ENCODE results near the gene SHROOM1. TPM values are rescaled to one million over a fixed set of nuclear protein-coding genes. Genes with fewer than 3 reads are reported as not detected.
A peak's percentile ranks its signal among the peaks of the same experiment; 100 is the strongest.

Gene SHROOM1
- total and polyA plus RNA-seq, 9 of the 15 experiments (the other 6 are each of a cell fraction or from before 2014, with no cell fraction given), result 0.44 to 26.5 (median 11.9) TPM

DNA sequence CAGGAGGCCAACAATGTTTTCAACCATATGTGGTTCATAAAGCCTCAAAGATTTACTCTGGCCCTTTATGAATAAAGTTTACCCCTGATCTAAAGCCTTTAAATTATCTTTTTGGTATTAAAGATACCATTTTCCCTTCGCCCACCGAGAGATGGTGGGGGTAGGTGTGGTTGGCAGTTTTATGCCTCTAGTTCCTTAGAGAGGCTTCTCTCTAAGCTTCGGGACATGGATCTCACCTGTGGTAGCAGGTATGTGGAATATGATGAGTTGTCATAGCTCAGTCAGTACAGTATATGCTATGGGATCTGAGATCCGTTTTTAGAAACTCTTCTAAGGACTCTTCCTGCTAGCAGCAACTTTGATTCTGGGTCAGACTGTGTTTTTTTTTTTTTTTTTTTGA, 38.3 kb upstream of the SHROOM1 start:
- CTCF ChIA-PET (ENCODE audit: low intra/inter-chr PET ratio), result no interaction called here
- H3K27me3 ChIP-seq (ENCODE audit: control insufficient read depth in 2 of 2, insufficient read depth in 2 of 2, low read length in 2 of 2), result no peaks in the 10 kb centered on the region
- peaks cover 56% of the 10 kb centered on the region for H3K36me3 ChIP-seq (ENCODE audit: control insufficient read depth, insufficient read depth, low read length)
- peaks cover 12 to 33% of the 10 kb centered on the region in 2 experiments for H3K4me1 ChIP-seq (replicated peaks in 1 of 2; ENCODE audit: control insufficient read depth in 2 of 2, insufficient read depth in 2 of 2, low read length in 2 of 2)
- H3K27ac ChIP-seq (ENCODE audit: extremely low read depth, low read depth, low read length), result no peak overlapping the region
- BruUV-seq (replicated peaks), result no TSS peak
- no peaks in the 10 kb centered on the region for H3K9me1 ChIP-seq (ENCODE audit: control insufficient read depth, insufficient read depth, low read length)
- 94% methylated on average over 4 of the region's 4 CpGs for WGBS (ENCODE audit: insufficient coverage, low coverage, missing lambda C conversion rate)
- H3K4me3 ChIP-seq, result no peak overlapping the region
- no peak for DNase-seq (ENCODE audit: extremely low read depth in 1 of 4, low spot score in 3 of 4)
- H3K9ac ChIP-seq (ENCODE audit: insufficient read depth in 1 of 2, low read depth in 2 of 2, low read length in 2 of 2), result no peak overlapping the region
- no peaks in the 10 kb centered on the region for H3K9me3 ChIP-seq (replicated peaks; ENCODE audit: control insufficient read depth, insufficient read depth, low read depth, low read length)
- no peak overlapping the region for H2AFZ ChIP-seq (ENCODE audit: low read depth, low read length)
- peaks cover 4% of the 10 kb centered on the region; the same call in 1 of the 2 replicates for H4K20me1 ChIP-seq (replicated peaks; ENCODE audit: control insufficient read depth, insufficient read depth, low read length)
- POLR2A ChIA-PET, result interaction anchor here (0.7 to 3.9 kb wide), 4 partner anchors 8 to 39 kb away, joined by 3 to 22 read pairs (median 5); partner anchors contain the start of gene SHROOM1
- intact Hi-C loops (cut with micrococcal nuclease) (no loop called here), in situ Hi-C loops (cut with MboI) (no loop called here)
- TF ChIP-seq POLR2AphosphoS5 (IDR thresholded peaks at IDR 0.05; ENCODE audit: control insufficient read depth, insufficient read depth, low read depth, low read length) (peak; percentile 10; the same call in 1 of the 2 replicates), SUPT5H (IDR thresholded peaks at IDR 0.05) (0 out of 2 replicates have a peak, but pooled peaks have one; percentile 36), TRIM25 (IDR thresholded peaks at IDR 0.05; ENCODE audit: borderline replicate concordance) (no peak), POLR2A (conservative IDR thresholded peaks at IDR 0.05) (peak; percentile 27)
- no peak for ATAC-seq
- H3K4me2 ChIP-seq (ENCODE audit: insufficient read depth, low read length), result no peak overlapping the region
- H3K79me2 ChIP-seq (ENCODE audit: control insufficient read depth, insufficient read depth, low read length), result peaks cover 23% of the 10 kb centered on the region
- no peak for FAIRE-seq

All from K562 (cell line).